Hepatocyte (in vitro differentiated cells): ENCODE measurements around the gene SPACA9.

Source experiments
- CTCF ChIP-seq: fragments of 200-600 bp; sonication (generic); IDR thresholded peaks from 2 replicates; pipeline ENCODE4 v1.5.1; 2016; ENCODE audit warnings: antibody characterized with exemption, mild to moderate bottlenecking; ENCODE audit not compliant: poor library complexity
- EZH2 ChIP-seq: fragments of 200-600 bp; sonication (generic); IDR thresholded peaks from 2 replicates; pipeline ENCODE4 v1.6.1; 2016; ENCODE audit warnings: antibody characterized with exemption, mild to moderate bottlenecking, borderline replicate concordance

DNA sequence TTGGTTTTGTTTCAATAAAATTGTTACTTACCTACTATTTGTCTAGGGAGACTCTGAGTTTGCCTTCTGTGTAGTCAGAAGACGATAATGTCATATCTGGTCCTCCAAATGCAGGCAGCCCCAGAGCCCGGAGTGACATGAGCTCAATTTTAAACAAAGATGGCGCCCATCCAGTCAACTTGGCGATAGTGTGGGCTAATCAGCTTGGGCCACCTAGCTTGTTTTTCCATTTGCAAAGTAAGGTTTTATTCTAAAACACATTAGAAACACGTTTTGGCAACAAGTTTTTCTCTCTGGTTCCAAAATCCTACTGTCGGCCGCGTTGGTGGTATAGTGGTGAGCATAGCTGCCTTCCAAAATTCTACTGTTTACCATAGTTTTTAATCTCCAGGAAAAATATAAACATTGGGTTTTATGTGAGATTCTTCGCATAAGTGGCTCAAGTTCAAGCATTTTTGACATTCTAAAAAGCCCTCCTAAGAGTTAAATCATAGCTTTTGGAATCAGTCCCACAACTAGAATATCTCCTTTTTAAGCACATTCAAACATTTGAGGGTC is 52.6 kb downstream of the SPACA9 start:
- TF ChIP-seq CTCF = no peak
- TF ChIP-seq EZH2 = no peak
